ENCODE results near the gene BAIAP3. TPM values are rescaled to one million over a fixed set of nuclear protein-coding genes. Genes with fewer than 3 reads are reported as not detected.

The BAIAP3 gene
- total and polyA plus RNA-seq, 2 experiments from 2014 or later = 5.2 to 13.0 TPM

DNA sequence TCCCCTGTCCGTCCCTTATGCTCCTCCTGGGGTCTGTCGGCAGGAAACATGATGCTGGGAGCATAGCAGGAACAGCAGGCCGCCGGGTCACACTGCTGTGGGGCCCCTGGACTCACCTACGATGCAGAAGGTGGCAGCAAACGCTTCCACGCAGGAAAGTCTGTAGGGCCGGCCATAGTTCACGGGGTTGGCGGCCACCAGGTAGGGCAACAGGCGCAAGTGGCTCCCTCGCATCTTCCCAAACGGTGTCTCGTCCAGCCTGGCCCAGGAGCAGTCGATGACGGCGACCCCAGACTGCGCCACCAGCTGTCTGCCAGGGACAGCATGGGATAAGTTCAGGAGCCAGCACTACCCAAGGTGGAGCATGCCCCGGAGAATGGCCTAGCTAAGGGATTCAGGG, 17.2 kb downstream of the BAIAP3 start (continued):
- TF ChIP-seq, protein P1, sequence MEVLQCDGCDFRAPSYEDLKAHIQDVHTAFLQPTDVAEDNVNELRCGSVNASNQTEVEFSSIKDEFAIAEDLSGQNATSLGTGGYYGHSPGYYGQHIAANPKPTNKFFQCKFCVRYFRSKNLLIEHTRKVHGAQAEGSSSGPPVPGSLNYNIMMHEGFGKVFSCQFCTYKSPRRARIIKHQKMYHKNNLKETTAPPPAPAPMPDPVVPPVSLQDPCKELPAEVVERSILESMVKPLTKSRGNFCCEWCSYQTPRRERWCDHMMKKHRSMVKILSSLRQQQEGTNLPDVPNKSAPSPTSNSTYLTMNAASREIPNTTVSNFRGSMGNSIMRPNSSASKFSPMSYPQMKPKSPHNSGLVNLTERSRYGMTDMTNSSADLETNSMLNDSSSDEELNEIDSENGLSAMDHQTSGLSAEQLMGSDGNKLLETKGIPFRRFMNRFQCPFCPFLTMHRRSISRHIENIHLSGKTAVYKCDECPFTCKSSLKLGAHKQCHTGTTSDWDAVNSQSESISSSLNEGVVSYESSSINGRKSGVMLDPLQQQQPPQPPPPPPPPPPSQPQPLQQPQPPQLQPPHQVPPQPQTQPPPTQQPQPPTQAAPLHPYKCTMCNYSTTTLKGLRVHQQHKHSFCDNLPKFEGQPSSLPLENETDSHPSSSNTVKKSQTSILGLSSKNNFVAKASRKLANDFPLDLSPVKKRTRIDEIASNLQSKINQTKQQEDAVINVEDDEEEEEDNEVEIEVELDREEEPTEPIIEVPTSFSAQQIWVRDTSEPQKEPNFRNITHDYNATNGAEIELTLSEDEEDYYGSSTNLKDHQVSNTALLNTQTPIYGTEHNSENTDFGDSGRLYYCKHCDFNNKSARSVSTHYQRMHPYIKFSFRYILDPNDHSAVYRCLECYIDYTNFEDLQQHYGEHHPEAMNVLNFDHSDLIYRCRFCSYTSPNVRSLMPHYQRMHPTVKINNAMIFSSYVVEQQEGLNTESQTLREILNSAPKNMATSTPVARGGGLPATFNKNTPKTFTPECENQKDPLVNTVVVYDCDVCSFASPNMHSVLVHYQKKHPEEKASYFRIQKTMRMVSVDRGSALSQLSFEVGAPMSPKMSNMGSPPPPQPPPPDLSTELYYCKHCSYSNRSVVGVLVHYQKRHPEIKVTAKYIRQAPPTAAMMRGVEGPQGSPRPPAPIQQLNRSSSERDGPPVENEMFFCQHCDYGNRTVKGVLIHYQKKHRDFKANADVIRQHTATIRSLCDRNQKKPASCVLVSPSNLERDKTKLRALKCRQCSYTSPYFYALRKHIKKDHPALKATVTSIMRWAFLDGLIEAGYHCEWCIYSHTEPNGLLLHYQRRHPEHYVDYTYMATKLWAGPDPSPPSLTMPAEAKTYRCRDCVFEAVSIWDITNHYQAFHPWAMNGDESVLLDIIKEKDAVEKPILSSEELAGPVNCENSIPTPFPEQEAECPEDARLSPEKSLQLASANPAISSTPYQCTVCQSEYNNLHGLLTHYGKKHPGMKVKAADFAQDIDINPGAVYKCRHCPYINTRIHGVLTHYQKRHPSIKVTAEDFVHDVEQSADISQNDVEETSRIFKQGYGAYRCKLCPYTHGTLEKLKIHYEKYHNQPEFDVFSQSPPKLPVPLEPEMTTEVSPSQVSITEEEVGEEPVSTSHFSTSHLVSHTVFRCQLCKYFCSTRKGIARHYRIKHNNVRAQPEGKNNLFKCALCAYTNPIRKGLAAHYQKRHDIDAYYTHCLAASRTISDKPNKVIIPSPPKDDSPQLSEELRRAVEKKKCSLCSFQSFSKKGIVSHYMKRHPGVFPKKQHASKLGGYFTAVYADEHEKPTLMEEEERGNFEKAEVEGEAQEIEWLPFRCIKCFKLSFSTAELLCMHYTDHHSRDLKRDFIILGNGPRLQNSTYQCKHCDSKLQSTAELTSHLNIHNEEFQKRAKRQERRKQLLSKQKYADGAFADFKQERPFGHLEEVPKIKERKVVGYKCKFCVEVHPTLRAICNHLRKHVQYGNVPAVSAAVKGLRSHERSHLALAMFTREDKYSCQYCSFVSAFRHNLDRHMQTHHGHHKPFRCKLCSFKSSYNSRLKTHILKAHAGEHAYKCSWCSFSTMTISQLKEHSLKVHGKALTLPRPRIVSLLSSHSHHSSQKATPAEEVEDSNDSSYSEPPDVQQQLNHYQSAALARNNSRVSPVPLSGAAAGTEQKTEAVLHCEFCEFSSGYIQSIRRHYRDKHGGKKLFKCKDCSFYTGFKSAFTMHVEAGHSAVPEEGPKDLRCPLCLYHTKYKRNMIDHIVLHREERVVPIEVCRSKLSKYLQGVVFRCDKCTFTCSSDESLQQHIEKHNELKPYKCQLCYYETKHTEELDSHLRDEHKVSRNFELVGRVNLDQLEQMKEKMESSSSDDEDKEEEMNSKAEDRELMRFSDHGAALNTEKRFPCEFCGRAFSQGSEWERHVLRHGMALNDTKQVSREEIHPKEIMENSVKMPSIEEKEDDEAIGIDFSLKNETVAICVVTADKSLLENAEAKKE (CRISPR knock-in tag; IDR thresholded peaks at IDR 0.05) = no peak
- TF ChIP-seq ZNF331 (CRISPR knock-in tag; IDR thresholded peaks at IDR 0.05; ENCODE audit: low read depth) (no peak), ZNF114 (CRISPR knock-in tag; IDR thresholded peaks at IDR 0.05) (no peak), POLR2AphosphoS5 (IDR thresholded peaks at IDR 0.05; ENCODE audit: low read depth) (no peak), STAT1 (IDR thresholded peaks at IDR 0.05; ENCODE audit: unreplicated experiment) (no peak)

DNA sequence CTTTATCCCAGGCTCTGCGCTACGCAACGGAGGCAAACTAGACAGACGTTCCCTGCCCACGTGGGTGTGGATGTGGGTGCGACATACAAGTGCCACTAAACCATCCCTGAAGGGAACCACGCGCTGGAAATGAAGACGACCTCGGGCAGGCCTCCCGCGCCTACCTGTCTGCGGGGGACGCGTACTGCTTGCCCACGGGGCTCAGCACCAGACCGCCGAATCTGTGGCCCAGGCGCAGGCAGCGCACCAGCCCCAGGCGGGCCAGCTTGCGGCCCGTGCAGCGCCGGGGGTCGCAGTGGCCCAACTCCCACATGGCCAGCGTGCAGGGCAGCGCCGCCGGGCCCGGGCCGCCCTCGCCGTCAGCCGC, 17.8 kb downstream of the BAIAP3 start:
- no peak overlapping the region for H2AFZ ChIP-seq
- peaks cover 6% of the 10 kb centered on the region for H3K4me1 Mint-ChIP-seq
- TF ChIP-seq STAT1 (IDR thresholded peaks at IDR 0.05; ENCODE audit: unreplicated experiment) (no peak), ZNF114 (CRISPR knock-in tag; IDR thresholded peaks at IDR 0.05) (no peak), EZH2 (IDR thresholded peaks at IDR 0.05; ENCODE audit: low read depth, unreplicated experiment) (no peak)
- TF ChIP-seq, protein P2, sequence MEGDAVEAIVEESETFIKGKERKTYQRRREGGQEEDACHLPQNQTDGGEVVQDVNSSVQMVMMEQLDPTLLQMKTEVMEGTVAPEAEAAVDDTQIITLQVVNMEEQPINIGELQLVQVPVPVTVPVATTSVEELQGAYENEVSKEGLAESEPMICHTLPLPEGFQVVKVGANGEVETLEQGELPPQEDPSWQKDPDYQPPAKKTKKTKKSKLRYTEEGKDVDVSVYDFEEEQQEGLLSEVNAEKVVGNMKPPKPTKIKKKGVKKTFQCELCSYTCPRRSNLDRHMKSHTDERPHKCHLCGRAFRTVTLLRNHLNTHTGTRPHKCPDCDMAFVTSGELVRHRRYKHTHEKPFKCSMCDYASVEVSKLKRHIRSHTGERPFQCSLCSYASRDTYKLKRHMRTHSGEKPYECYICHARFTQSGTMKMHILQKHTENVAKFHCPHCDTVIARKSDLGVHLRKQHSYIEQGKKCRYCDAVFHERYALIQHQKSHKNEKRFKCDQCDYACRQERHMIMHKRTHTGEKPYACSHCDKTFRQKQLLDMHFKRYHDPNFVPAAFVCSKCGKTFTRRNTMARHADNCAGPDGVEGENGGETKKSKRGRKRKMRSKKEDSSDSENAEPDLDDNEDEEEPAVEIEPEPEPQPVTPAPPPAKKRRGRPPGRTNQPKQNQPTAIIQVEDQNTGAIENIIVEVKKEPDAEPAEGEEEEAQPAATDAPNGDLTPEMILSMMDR (conservative IDR thresholded peaks at IDR 0.05; ENCODE audit: low read depth in 2 of 2) = no peak
- TF ChIP-seq, protein P3, sequence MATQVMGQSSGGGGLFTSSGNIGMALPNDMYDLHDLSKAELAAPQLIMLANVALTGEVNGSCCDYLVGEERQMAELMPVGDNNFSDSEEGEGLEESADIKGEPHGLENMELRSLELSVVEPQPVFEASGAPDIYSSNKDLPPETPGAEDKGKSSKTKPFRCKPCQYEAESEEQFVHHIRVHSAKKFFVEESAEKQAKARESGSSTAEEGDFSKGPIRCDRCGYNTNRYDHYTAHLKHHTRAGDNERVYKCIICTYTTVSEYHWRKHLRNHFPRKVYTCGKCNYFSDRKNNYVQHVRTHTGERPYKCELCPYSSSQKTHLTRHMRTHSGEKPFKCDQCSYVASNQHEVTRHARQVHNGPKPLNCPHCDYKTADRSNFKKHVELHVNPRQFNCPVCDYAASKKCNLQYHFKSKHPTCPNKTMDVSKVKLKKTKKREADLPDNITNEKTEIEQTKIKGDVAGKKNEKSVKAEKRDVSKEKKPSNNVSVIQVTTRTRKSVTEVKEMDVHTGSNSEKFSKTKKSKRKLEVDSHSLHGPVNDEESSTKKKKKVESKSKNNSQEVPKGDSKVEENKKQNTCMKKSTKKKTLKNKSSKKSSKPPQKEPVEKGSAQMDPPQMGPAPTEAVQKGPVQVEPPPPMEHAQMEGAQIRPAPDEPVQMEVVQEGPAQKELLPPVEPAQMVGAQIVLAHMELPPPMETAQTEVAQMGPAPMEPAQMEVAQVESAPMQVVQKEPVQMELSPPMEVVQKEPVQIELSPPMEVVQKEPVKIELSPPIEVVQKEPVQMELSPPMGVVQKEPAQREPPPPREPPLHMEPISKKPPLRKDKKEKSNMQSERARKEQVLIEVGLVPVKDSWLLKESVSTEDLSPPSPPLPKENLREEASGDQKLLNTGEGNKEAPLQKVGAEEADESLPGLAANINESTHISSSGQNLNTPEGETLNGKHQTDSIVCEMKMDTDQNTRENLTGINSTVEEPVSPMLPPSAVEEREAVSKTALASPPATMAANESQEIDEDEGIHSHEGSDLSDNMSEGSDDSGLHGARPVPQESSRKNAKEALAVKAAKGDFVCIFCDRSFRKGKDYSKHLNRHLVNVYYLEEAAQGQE (IDR thresholded peaks at IDR 0.05; ENCODE audit: unreplicated experiment) = no peak

More for the DNA sequence above, 17.8 kb downstream of the BAIAP3 start:
- Histone ChIP-seq H3K9me2 (ENCODE audit: insufficient read depth) (no peaks in the 10 kb centered on the region), H3K36me3 (ENCODE audit: insufficient read depth) (no peaks in the 10 kb centered on the region; the same call in 1 of the 2 replicates), H3K4me3 (peak overlapping the region; percentile 93), H3K79me2 (replicated peaks; ENCODE audit: insufficient read depth) (peaks cover 35% of the 10 kb centered on the region), H3K4me2 (peak overlapping the region; percentile 94), H3K27ac (ENCODE audit: low read depth) (no peak overlapping the region), H3K4me1 (ENCODE audit: insufficient read depth) (peaks cover 7% of the 10 kb centered on the region; the same call in 1 of the 2 replicates), H3K27me3 (ENCODE audit: insufficient read depth) (no peaks in the 10 kb centered on the region), H4K20me1 (replicated peaks; ENCODE audit: insufficient read depth) (peaks cover 4% of the 10 kb centered on the region; the same call in 1 of the 2 replicates), H3F3A (replicated peaks; ENCODE audit: low read depth) (no peaks in the 10 kb centered on the region; the same call in 1 of the 2 replicates)
- Mint-ChIP-seq H3K4me3 (peak overlapping the region; percentile 81), H3K36me3 (ENCODE audit: low read depth) (peaks cover 4% of the 10 kb centered on the region; the same call in 2 of the 3 replicates), H3K9me3 (peaks cover 3% of the 10 kb centered on the region), H3K27ac (no peak overlapping the region), H3K27me3 (ENCODE audit: insufficient read depth, low read depth, poor library complexity) (peaks cover 28% of the 10 kb centered on the region)
- DNase-seq (ENCODE audit: low spot score) (no peak), ATAC-seq (peak; percentile 33)

Data from GM23338 (cell line).